OCI-LY3 (cell line): ENCODE data around the gene TIAM2.

Source experiments
- CTCF ChIP-seq: fragments of 200-600, 300-600 bp; sonication (generic); IDR thresholded peaks from 2 replicates; pipeline ENCODE4 v1.5.1; 2014; ENCODE audit warnings: antibody characterized with exemption, low read length, low read depth
- EZH2phosphoT487 ChIP-seq: fragments of 200-600 bp; shearing (Covaris generic); IDR thresholded peaks from 2 replicates; pipeline ENCODE4 v1.6.1; 2018; ENCODE audit warnings: antibody characterized with exemption, mixed run types, low read depth

- no peak for TF ChIP-seq CTCF
- TF ChIP-seq EZH2phosphoT487: no peak
These were observed 36.0 kb downstream of the TIAM2 start for GRCh38 chr6:155031091-155031490.
